Measurements from ENCODE around the gene KIF13A.

- TF ChIP-seq CTCF (IDR thresholded peaks at IDR 0.05 in 8 of 11, conservative IDR thresholded peaks at IDR 0.05 in 3 of 11) (no peak), POLR2AphosphoS5 (IDR thresholded peaks at IDR 0.05) (no peak)
Observed at GRCh38 chr6:17877895-17878440, 109.5 kb downstream of the KIF13A start.

All from spleen (tissue), 7 donors.